ENCODE data around the gene EDAR. TPM values are rescaled to one million over a fixed set of nuclear protein-coding genes. Genes with fewer than 3 reads are reported as not detected.

The EDAR gene
- total and polyA plus RNA-seq, 10 of the 15 experiments (the other 5 are each of a cell fraction or from before 2014, with no cell fraction given) = 0.04 TPM; not detected in 9

DNA sequence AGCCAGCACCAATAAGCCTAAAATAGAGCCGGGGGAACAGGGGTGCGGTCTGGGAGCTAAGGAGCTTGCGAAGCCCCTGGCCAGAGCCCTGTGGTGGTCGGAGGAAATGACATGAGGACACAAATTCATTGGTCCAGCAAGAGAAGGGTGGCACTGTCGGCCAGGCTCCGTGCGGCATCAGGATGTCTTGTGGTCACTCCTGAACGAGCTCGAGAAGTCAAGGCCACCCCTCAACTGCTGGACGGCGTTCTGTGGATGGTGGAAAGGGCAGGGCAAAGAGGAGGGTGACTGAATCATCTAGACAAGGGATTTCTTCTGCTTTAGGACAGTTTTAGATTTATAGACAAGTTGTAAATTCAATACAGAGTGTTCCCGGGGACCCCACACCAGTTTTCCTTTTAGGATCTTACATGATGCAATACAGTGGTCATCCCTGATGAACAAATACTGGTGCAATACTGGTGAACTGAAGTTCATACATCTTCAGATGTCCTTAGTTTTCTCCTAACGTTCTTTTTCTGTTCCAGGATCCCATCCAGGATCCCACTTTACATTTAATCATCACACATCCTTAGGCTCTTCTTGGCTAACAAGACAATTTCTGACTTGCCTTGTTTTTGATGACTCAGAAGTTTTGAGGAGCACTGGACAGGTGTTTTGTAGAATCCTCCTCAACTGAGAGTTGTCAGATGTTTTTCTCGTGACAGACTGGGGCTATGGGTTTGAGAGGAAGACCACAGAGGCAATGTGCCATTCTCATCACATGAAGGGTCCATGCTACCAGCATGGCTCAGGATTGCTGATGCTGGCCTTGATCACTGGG lies 13.2 kb downstream of the EDAR start:
- Histone ChIP-seq H3K4me2 (ENCODE audit: control insufficient read depth, insufficient read depth) (no peak overlapping the region), H3K79me2 (ENCODE audit: control insufficient read depth, insufficient read depth, low read length) (no peaks in the 10 kb centered on the region), H3K4me1 (ENCODE audit: control insufficient read depth, insufficient read depth, low read length) (no peaks in the 10 kb centered on the region), H3K27ac (ENCODE audit: control insufficient read depth, insufficient read depth) (no peak overlapping the region), H3K36me3 (ENCODE audit: control insufficient read depth in 2 of 2, insufficient read depth in 2 of 2, low read length in 1 of 2) (no peaks in the 10 kb centered on the region), H3K4me3 (no peak overlapping the region), H4K20me1 (ENCODE audit: control insufficient read depth, insufficient read depth) (no peaks in the 10 kb centered on the region), H2AFZ (ENCODE audit: control insufficient read depth, low read depth, low read length) (no peak overlapping the region), H3K27me3 (replicated peaks in 1 of 2; ENCODE audit: control insufficient read depth in 2 of 2, insufficient read depth in 2 of 2, low read length in 1 of 2) (no peaks in the 10 kb centered on the region; a peak in 2 of 4 replicates), H3K9me3 (replicated peaks; ENCODE audit: control insufficient read depth, insufficient read depth, low read length) (no peaks in the 10 kb centered on the region), H3K9ac (ENCODE audit: control insufficient read depth, insufficient read depth, low read length) (no peak overlapping the region)
- WGBS (ENCODE audit: insufficient coverage, insufficient replicate concordance, low lambda C conversion rate, missing lambda C conversion rate) = 41% methylated on average over 14 of the region's 14 CpGs
- no peak for FAIRE-seq
- intact Hi-C loops (cut with micrococcal nuclease; ENCODE audit: unreplicated experiment) (no loop called here), in situ Hi-C loops (cut with MboI) (no loop called here)
- TF ChIP-seq POLR2A (IDR thresholded peaks at IDR 0.05; ENCODE audit: low read depth, low read length) (no peak), ZNF384 (IDR thresholded peaks at IDR 0.05; ENCODE audit: borderline replicate concordance, low read depth, low read length) (no peak), CBX5 (IDR thresholded peaks at IDR 0.05; ENCODE audit: low read depth) (no peak), ESRRA (IDR thresholded peaks at IDR 0.05; ENCODE audit: low read length) (no peak), EP300 (IDR thresholded peaks at IDR 0.05; ENCODE audit: borderline replicate concordance in 1 of 2, control insufficient read depth in 1 of 2, low read depth in 2 of 2, low read length in 2 of 2) (no peak), TCF7 (IDR thresholded peaks at IDR 0.05; ENCODE audit: borderline replicate concordance) (no peak), CHD1 (IDR thresholded peaks at IDR 0.05; ENCODE audit: low read depth, low read length) (no peak), IKZF2 (IDR thresholded peaks at IDR 0.05) (no peak), NR2F1 (conservative IDR thresholded peaks at IDR 0.05) (no peak), MTA3 (IDR thresholded peaks at IDR 0.05; ENCODE audit: borderline replicate concordance, low read length) (no peak), SMC3 (IDR thresholded peaks at IDR 0.05; ENCODE audit: borderline replicate concordance, low read length) (no peak), NR2C1 (IDR thresholded peaks at IDR 0.05) (no peak), SUPT20H (IDR thresholded peaks at IDR 0.05; ENCODE audit: borderline replicate concordance, control insufficient read depth, low read depth, low read length) (no peak), NRF1 (conservative IDR thresholded peaks at IDR 0.05; ENCODE audit: low read depth, low read length) (no peak)
- TF ChIP-seq, protein P1, sequence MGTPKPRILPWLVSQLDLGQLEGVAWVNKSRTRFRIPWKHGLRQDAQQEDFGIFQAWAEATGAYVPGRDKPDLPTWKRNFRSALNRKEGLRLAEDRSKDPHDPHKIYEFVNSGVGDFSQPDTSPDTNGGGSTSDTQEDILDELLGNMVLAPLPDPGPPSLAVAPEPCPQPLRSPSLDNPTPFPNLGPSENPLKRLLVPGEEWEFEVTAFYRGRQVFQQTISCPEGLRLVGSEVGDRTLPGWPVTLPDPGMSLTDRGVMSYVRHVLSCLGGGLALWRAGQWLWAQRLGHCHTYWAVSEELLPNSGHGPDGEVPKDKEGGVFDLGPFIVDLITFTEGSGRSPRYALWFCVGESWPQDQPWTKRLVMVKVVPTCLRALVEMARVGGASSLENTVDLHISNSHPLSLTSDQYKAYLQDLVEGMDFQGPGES (IDR thresholded peaks at IDR 0.05) = no peak
- TF ChIP-seq, protein P2, sequence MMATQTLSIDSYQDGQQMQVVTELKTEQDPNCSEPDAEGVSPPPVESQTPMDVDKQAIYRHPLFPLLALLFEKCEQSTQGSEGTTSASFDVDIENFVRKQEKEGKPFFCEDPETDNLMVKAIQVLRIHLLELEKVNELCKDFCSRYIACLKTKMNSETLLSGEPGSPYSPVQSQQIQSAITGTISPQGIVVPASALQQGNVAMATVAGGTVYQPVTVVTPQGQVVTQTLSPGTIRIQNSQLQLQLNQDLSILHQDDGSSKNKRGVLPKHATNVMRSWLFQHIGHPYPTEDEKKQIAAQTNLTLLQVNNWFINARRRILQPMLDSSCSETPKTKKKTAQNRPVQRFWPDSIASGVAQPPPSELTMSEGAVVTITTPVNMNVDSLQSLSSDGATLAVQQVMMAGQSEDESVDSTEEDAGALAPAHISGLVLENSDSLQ (IDR thresholded peaks at IDR 0.05) = no peak
- TF ChIP-seq, protein P3, sequence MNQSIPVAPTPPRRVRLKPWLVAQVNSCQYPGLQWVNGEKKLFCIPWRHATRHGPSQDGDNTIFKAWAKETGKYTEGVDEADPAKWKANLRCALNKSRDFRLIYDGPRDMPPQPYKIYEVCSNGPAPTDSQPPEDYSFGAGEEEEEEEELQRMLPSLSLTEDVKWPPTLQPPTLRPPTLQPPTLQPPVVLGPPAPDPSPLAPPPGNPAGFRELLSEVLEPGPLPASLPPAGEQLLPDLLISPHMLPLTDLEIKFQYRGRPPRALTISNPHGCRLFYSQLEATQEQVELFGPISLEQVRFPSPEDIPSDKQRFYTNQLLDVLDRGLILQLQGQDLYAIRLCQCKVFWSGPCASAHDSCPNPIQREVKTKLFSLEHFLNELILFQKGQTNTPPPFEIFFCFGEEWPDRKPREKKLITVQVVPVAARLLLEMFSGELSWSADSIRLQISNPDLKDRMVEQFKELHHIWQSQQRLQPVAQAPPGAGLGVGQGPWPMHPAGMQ (IDR thresholded peaks at IDR 0.05; ENCODE audit: borderline replicate concordance) = no peak
- CTCF ChIA-PET = no interaction called here
- SMC1A ChIA-PET (ENCODE audit: uncharacterized antibody, unreplicated experiment) = no interaction called here
- POLR2A ChIA-PET = no interaction called here
- ATAC-seq = no peak
- RAD21 ChIA-PET (ENCODE audit: unreplicated experiment) = no interaction called here
- BruUV-seq (replicated peaks) = no TSS peak
- DNase-seq (ENCODE audit: low read depth, low spot score) = no peak
